GM13976 (cell line): ENCODE measurements around the gene KRTAP4-7.
"Not testable (repeated sequence)": the region's sequence is repeated elsewhere in the genome, so short reads cannot be mapped to it uniquely, and the experiment has no call there.

Experiments used
- DNase-seq: peaks from one replicate; pipeline ENCODE4 v3.0.0; 2012; ENCODE audit warnings: low spot score
- CTCF ChIP-seq: IDR thresholded peaks from 2 replicates; pipeline ENCODE4 v1.5.1; 2012; ENCODE audit warnings: borderline replicate concordance, mild to moderate bottlenecking; ENCODE audit not compliant: insufficient read depth; ENCODE audit errors: extremely low read depth, missing control alignments, control extremely low read depth
- in situ Hi-C: fragments of 300-500 bp; cut with MboI; formaldehyde crosslinking; loops from one replicate; pipeline ENCODE4 v1.12.0; 2022; ENCODE audit warnings: low sequenced_read_pairs, mixed read lengths, inconsistent platforms; ENCODE audit not compliant: unreplicated experiment

KRTAP4-7 gene

GRCh38 chr17:41071606-41072360 lies 12.2 kb upstream of the KRTAP4-7 start:
- in situ Hi-C loops, result no loop called here
- TF ChIP-seq CTCF, result no peak
- no peak for DNase-seq

GRCh38 chr17:41073676-41074075 lies 10.3 kb upstream of the KRTAP4-7 start:
- in situ Hi-C loops, result no loop called here
- DNase-seq, result no peak
- no peak for TF ChIP-seq CTCF

GRCh38 chr17:41076788-41077187 lies 7.2 kb upstream of the KRTAP4-7 start:
- TF ChIP-seq CTCF, result no peak
- no peak for DNase-seq
- in situ Hi-C loops, result no loop called here

GRCh38 chr17:41082626-41083025 lies 1.3 kb upstream of the KRTAP4-7 start:
- no peak for DNase-seq
- TF ChIP-seq CTCF, result no peak
- in situ Hi-C loops, result no loop called here

GRCh38 chr17:41083427-41083826 lies 523 bp upstream of the KRTAP4-7 start:
- DNase-seq, in situ Hi-C loops: not testable (repeated sequence)

GRCh38 chr17:41088760-41089352 lies 4.9 kb downstream of the KRTAP4-7 start:
- DNase-seq, in situ Hi-C loops: not testable (repeated sequence)

- in situ Hi-C loops, result no loop called here
- no peak for DNase-seq
- no peak for TF ChIP-seq CTCF
These were observed 12.1 kb downstream of the KRTAP4-7 start for GRCh38 chr17:41096055-41096454.
